GM19395 (cell line): Measurements from ENCODE around the gene CADM1.
"Not testable (repeated sequence)": the region's sequence is repeated elsewhere in the genome, so short reads cannot be mapped to it uniquely, and the experiment has no call there.

Source experiments
- ATAC-seq: cut with Tn5 transposase; IDR thresholded peaks from one replicate; pipeline ENCODE4 v1.9.1; 2021; ENCODE audit warnings: mild to moderate bottlenecking, moderate library complexity; ENCODE audit not compliant: unreplicated experiment

CADM1 gene

DNA sequence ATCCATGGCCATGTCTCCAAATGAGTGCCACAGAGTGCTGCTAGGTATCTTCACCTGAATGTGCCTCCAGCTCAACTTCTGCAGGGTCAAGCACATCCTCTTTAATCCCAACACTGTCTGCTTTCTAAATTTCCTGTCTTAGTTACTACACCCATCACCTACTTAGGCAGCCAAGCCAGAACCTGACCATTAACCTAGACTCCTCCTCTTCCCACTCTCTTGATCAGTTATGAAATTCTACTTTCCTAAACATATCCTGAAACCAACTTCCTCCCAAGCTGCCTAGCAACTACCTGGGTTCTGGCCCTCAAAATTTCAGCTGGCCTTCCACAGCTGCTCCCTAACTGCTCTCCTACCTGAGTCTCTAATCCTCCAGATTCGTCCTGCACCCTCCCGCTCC, 22.7 kb downstream of the CADM1 start:
- no peak for ATAC-seq

DNA sequence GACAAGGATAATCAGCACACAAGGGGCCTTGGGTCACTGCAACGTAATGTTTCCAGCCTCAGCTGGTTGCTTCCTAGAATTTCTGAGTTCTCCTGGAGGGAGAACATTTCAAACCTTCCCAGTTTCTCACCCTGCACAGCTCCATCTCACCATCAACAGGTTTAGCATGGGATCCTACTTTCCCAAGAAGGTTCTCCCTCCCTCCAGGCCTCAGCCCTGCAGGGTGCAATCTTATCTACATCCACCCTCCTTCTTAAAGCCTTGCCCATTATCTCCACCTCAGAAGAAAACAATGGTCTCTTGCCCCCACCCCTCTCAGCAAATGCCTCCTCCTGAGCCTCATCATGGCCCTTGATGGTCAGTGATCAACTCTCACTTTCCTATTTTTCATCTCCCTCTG, 23.6 kb downstream of the CADM1 start:
- no peak for ATAC-seq

DNA sequence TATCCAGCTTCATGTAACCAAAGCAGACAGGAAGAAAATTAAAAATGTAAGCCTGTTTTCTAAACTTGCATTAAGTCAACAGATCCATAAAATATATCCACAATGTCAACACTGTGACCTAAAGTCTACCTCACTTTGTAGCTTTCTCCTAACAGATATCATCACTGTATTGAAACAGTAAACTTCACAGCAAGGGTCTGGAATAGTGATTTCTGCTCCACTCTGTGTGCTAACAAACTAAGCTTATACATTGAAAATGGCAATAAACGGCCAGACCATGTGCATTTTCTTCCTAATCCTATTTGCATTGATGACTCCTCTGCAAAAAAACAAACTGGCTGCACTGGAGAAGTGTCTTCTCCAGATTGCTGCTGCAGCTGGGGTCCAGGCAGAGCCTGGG, 26.8 kb downstream of the CADM1 start:
- ATAC-seq, result no peak

DNA sequence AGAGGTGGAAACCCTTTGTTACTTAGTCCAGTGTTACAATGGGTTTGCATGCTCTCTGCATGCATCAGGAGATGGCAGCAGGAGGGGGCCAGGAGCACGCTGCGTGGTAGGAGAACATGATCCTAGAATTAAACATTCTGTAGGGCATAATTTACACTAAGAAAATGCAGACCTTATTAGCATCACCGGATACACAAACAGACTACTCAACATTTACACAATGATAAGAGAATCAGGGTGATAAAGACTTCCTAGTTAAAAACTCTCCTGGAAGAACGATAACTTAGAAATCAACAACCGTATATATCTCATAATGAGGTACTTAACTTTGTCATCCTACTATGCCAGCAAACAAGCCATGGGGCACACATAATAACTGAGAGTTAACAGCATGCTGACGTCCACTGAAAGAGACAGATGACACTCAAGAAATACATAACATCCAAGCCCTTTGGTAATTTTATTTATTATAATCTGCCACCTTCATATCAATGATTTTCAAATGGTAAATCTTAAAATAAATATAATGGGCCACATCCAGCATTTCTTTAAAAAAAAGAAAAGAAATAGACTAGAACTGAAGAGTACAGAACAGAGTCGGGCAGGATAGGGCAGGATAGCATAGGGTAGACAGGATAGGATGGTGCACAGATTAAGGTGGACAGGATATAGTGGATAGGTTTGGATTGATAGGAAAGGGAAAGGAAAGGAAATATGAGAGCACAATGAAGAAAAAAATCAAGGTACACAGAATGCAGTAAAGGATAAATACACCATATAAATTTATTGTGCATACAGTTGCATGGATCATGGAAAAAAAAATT, 27.5 kb downstream of the CADM1 start:
- ATAC-seq, result no peak

DNA sequence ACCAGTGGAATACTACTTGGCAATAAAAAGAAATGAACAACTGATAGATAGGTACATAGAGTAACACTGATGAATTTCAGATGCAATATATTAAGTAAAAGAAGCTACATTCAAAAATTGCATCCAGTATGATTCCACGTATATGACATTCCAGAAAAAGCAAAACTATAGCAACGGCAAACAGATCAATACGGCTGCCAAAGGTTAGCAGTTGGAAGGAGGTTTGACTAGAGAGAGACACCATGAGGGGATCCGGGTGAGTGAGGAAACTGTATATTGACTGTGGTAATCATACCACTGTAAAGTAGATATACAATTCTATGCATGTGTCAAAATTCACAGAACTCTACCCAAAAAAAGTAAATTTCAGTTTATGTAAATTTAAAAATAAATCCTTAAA, 28.7 kb downstream of the CADM1 start:
- ATAC-seq, result no peak

DNA sequence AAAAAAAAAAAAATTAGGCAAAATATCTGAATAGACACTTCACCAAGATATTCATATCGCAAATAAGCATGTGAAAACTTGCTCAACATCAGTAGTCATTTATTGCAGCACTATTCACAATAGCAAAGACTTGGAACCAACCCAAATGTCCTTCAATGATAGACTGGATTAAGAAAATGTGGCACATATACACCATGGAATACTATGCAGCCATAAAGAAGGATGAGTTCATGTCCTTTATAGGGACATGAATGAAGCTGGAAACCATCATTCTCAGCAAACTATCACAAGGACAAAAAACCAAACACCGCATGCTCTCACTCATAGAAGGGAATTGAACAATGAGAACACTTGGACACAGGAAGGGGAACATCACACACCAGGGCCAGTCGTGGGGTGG, 29.9 kb downstream of the CADM1 start:
- not testable (repeated sequence) for ATAC-seq

DNA sequence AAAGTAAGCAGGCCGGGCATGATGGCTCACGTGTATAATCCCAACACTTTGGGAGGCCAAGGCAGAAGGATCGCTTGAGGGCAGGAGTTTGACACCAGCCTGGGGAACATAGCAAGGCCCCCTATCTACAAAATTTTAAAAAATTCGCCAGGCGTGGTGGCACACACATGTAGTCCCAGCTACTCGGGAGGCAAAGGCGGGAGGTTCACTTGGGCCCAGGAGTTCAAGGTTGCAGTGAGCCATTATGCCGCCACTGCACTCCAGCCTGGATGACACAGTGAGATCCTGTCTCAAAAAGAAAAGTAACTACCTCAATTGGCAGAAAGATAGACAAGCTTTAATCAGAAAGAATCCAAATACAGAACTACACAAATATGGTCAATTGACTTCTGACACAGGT, 31.0 kb downstream of the CADM1 start:
- ATAC-seq, result no peak

DNA sequence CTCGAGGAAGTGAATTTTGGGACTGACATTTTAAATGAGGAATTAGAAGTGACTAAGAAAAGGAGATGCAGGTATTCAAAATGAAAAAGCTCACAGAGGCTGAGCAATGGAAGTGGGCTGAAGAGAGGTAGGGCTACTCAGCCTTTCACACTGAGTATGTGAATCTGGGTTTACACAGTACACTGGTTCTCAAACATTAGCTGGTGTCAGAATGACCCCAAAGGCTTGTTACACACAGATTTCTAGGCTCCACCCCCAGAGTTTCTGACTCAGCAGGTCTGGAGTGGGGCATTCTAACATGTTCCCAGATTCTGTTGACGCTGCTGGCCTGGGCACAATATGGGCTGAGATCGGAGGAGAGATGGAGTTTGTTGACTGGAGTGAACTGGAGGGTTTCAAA, 32.8 kb downstream of the CADM1 start:
- ATAC-seq, result no peak

DNA sequence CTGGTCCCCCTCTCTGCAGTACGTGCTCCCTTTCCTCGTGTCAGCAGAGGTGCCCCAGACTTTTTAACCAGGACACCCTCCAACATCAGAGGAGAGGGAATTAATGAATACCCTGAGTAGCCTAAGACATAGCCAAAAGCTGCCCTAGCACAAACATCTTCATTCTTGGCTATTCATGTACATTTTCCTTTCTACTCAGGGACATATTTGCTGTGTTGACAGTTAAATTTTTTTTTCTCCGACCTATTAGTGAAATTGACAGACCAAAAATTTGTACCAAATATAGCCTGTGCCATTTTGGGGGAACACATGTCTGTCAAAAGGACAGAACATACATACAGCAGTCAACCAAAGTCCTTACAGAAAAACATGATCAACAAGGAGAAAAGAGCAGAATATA, 33.3 kb downstream of the CADM1 start:
- ATAC-seq, result no peak

DNA sequence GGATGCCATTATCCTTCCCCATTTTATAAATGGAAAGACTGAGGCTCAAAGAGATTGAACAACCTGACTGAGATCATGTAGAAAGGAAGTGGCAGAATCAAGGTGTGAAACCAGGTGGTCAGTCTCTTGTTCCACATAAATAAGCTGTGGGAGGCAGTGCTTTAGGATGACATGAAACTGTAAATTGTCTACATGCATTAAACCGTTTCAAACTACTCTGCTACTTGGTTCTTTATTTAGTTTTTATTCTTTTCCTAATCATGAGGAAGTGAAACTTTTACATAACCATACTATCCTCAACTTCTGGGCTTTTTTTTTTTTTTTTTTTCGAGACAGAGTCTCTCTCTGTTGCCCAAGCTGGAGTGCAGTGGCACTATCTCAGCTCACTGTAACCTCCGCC, 34.9 kb downstream of the CADM1 start:
- peak; percentile 76 for ATAC-seq

DNA sequence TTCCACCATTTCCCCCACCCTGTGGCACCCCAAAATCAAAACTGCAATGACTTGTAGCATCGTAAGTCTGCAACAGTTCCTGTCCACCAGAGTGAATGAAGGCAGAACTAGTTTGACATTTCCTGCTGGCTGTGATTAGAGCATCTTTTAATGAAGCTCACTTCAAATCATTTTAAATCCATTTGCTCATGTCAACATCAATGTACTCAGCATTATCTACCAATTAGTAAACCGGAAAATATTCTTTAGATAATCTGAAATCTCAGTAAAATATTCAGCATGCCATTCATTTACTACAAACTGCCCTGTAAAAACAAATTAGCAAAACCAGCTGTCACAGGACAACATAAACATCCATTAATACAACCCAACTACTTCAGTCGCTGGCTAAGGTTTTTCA, 38.1 kb downstream of the CADM1 start:
- ATAC-seq, result no peak

DNA sequence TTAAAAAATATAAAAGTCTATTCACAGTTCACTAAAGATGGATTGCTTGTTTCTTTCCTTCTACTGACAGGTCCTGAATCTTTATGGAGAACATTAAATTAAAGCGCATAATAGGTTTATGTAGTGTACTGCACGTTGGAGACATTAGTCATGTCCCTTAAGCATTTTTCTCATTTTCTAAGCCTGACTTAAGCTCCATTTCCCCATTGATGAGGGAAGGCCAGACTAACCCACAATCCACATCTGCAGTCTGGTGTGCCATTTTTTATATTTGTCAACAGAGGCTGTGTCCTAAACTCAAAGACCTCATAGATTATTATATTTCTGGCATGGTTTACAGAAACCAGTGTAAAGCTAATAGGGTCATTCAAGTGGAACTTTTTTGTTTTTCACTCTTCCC, 39.9 kb downstream of the CADM1 start:
- ATAC-seq, result no peak

DNA sequence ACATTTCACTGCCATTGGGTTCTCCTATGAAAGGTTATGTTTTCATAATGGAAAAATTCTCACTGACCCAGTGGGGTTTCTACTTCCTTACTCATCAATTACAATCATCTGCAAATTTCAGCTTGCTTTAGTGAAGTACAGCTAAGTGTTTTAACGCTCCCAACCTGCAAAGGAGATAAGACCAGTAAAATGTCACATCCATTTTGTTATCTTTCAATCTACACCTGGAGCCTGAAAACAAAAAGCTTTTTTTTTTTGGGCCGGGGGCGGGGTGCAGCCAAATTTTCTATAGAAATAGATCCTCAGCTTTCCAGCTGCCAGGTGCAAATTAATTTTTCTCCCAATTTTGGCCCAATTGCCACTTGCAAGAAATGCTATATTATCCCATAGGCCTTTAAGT, 40.6 kb downstream of the CADM1 start:
- ATAC-seq, result no peak

DNA sequence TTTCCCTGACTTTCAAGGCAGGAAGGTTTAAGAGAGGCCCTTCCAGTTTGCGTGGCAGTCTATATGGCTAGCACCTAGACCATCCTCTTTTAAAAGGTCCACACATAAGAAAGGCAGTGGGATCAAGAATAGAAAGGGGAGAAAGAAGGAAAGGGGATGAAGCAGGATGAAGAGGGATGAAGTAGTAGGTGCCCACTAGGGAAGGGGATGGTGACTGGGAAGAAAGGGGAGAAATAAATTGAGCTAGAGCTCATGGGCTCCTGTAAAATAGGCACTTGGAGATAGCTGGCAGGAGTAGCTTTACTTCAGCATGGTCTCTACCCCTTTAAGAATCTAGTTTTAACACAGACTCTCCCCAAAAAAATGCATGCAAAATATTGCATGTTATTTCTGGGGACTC, 41.5 kb downstream of the CADM1 start:
- ATAC-seq, result no peak

DNA sequence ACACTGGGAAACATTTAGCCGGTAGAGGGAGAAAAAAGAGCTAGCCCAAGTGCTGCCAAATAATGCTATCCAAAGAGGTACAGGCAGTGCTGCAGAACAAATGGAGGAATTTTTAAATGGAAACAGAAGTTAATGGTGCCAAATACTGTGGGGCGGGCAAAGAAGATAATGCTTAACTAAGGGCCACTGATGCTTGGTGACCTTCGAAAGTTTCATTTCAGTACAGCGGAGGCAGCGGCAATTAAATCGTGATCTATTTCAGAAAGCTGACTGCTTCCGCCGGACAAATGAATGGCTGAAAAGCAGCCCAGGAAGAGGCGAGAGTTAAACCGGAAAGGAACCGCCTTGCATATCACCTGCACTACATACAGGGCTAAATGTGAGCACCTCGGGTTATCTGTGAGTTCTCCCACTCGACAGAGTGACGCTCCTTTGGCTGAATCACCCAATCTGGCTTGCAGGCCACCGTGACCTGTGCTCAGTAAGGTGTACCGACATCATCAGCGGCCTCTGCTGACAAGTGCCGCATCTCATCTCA, 42.1 kb downstream of the CADM1 start:
- ATAC-seq, result no peak

DNA sequence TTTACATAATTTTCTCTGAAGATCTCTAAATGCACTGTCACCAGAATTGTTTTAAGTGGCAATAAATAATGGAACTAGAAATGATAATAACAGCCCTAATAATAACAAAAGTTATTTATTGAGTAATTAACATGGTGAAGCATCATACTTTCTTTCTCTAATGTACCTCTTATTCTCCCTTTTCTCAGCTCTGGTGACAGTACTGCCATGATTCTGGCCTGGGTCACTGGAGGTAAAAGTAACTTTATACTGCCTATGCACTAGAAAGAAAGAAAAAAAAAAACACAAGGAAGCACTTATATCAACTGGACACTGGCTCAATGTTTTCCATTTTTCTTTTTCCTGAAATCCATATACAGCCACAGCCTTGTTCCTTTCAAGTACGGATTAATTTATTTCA, 43.7 kb downstream of the CADM1 start:
- no peak for ATAC-seq

DNA sequence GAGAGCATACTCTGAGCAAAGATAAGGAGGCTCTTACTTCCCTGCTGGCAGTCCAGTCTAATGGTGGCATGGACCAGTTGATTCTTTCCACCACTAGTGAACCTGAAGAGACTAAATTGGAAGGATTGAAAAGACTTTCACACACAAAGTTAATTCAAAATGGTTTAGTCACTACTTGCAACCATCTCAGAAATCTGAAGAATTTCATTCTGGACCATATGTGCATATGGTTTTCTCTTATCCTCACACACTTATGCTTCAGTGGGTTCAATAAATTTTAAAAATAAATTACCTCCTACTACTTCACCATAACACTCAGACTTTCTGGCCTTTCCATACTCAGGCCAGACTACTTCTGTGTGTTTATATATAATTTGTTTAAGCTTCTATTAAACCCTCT, 44.7 kb downstream of the CADM1 start:
- no peak for ATAC-seq

DNA sequence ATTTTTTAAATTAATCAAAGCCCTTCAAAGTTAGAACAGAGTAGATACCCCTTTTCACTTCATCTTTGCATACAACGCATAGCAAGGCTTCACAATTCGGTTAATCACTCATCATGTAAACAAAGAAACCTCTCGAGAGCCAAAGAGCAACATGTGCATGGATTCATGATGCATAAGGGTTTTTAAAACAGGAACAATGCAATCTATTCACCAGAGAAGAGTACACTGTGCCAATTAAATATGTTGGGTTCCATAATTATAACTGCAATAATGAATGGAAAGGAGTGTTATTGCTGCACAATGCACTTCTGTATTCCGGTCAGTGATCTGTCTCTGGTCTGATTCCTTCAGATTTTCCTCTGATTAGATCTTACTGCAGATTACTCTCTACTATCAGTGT, 45.3 kb downstream of the CADM1 start:
- no peak for ATAC-seq

DNA sequence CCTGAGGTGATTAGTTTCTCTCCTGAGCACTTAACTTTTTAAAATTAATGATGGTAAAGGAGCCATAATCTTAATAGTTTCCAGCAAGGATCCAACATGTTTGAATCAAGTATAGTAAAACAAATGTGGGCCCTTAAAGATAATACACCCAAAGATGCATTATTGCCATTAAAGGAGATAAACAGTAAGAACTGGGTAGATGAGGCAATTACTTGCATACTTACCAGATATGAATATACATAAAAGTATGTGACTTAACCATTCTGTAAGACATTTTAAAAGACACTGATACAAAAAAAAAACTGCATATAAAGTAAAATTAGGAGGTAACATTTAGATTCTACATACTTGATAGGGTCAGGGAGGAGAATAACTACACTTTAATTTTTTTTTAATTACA, 48.2 kb downstream of the CADM1 start:
- no peak for ATAC-seq

DNA sequence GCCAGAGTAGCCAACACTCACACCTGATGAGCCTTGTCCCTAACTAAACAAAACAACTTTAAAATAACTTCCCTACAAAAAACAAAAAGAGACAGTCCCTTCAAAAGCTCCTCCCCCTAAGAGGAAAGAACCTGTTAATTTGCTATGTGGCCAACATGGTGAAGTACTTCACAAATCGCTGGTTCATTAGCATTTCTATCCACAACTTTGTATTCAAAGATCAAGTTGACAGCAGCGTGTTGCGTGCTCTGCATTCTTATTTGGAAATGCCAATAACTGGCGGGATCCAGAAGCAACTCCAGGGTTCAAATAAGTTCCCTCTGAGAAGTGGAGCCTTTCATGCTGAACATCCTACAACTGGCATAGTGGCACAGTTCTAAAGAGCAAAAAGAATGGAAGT, 48.6 kb downstream of the CADM1 start:
- ATAC-seq, result no peak

DNA sequence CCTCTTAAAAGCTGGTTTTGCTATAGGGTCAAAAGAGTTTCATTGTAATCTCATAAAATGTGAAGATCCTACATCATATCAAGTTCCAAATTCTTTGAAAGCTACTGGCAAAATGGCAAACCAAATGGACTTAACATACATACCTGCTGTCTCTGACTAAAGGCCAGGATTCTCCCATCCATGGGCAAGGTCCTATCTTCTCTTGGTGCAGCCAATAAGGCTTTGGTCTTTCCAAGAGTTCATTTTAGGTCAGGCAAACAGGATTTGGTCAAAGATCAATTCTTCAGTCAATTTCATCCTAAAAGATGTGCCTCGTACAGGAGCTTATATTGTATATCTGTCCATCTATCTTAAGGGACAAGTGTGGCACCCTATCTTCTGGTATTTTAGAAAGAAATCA, 49.7 kb downstream of the CADM1 start:
- no peak for ATAC-seq

DNA sequence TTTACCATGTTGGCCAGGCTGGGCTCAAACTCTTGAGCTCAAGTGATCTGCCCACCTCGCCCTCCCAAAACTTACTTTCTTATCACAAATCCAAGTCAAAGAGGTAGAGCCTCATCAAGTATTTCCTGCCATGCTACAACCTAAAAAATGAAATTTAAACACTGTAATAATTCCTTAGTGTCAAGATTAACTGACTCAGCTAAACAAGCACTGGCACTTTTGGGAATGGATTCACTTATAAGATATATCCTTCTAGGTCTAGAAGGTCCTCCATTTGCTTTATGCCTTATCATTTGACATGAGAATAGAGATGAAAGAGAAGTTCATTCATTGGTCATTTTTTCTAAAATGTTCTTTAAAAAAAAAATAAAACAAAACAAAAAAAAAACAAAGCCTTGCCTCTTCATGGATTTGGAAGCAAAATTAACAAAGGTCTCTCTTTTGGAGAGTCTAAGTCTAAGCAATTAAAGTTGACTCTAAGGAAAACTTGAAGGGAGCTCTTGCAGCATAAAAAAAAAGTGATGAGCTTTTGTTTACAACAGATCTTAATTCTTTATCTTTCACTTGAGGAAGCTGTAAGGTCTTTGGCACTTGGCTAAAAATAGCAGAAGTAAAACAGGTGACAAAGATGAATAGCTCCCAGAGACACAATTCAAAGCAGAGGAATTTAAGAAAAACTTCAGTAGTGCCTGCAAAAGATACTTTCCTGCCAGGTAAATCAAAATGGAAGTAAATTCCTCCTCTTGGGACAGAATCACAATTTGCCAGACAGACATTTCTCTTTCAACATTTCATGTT, 50.3 kb downstream of the CADM1 start:
- no peak for ATAC-seq
